ENCODE measurements around the gene DEFB114.
"Not testable (repeated sequence)": the region's sequence is repeated elsewhere in the genome, so short reads cannot be mapped to it uniquely, and the experiment has no call there.

Gene DEFB114

DNA sequence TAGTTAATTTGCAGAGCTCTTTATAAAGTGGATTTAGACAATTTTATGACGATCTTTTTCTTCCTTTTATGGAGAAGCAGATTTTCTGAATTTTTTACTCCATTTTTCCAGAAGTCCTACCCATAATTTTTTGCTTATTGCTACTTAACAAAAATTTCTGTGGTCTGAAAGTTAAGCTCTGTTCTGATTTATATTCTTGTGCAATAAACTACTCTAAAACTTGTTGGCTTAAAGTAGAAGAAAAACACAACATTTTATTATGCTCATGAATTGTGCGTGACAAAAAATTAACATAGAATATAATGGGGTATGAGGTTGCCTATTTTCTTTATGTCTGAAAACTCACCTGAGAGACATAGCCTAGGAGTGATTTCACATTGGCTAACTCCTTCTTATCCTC is 2.9 kb upstream of the DEFB114 start:
- Histone ChIP-seq H3K9ac (ENCODE audit: low read length) (no peak overlapping the region), H3K27me3 (ENCODE audit: control insufficient read depth in 1 of 2, insufficient read depth in 2 of 2, low read length in 2 of 2) (no peaks in the 10 kb centered on the region)

GRCh38 chr6:49966334-49966733 is 2.4 kb upstream of the DEFB114 start:
- no peaks in the 10 kb centered on the region for H3K9me3 ChIP-seq (ENCODE audit: low read length)
- H3K9ac ChIP-seq (ENCODE audit: low read length): no peak overlapping the region
- no peaks in the 10 kb centered on the region for H3K4me1 ChIP-seq (ENCODE audit: insufficient read depth, low read length)
- H3K4me3 ChIP-seq (ENCODE audit: low read depth in 1 of 2, low read length in 2 of 2): no peak overlapping the region
- no peak overlapping the region for H3K27ac ChIP-seq (ENCODE audit: low read depth, low read length)
- no peaks in the 10 kb centered on the region for H3K27me3 ChIP-seq (ENCODE audit: control insufficient read depth in 1 of 2, insufficient read depth in 2 of 2, low read length in 2 of 2)
- H3K36me3 ChIP-seq (ENCODE audit: insufficient read depth, low read length): no peaks in the 10 kb centered on the region

More for the DNA sequence above, 2.9 kb upstream of the DEFB114 start:
- H3K4me3 ChIP-seq (ENCODE audit: low read depth in 1 of 2, low read length in 2 of 2): no peak overlapping the region
- no peaks in the 10 kb centered on the region for H3K4me1 ChIP-seq (ENCODE audit: insufficient read depth, low read length)
- no peaks in the 10 kb centered on the region for H3K9me3 ChIP-seq (ENCODE audit: low read length)
- H3K36me3 ChIP-seq (ENCODE audit: insufficient read depth, low read length): no peaks in the 10 kb centered on the region
- no peak overlapping the region for H3K27ac ChIP-seq (ENCODE audit: low read depth, low read length)

DNA sequence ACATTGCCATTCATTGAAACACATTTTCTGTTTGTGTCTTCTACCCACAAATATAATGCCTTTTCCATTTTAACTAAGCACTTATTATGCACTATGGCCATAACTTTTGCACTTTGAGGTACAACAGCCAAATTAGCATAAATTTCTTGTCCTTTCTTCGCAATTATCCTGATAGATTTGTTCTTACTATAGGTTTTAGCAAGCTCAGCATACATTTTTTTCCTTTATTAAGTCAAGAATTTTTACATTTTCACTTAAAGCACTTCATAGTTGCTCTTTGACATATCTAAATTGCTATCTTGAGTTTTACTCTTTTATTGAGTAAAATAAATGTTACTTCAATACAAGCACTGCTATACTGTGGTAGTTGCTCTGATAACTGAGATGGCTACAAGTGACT is 5.8 kb downstream of the DEFB114 start:
- Histone ChIP-seq H3K4me3 (ENCODE audit: low read depth in 1 of 2, low read length in 2 of 2) (no peak overlapping the region), H3K27ac (ENCODE audit: low read depth, low read length) (no peak overlapping the region), H3K9ac (ENCODE audit: low read length) (no peak overlapping the region), H3K4me1 (ENCODE audit: insufficient read depth, low read length) (no peaks in the 10 kb centered on the region), H3K36me3 (ENCODE audit: insufficient read depth, low read length) (no peaks in the 10 kb centered on the region), H3K9me3 (ENCODE audit: low read length) (no peaks in the 10 kb centered on the region), H3K27me3 (ENCODE audit: control insufficient read depth in 1 of 2, insufficient read depth in 2 of 2, low read length in 2 of 2) (no peaks in the 10 kb centered on the region)

- Histone ChIP-seq H3K4me1 (ENCODE audit: insufficient read depth, low read length) (no peaks in the 10 kb centered on the region), H3K9ac (ENCODE audit: low read length) (no peak overlapping the region), H3K4me3 (ENCODE audit: low read depth in 1 of 2, low read length in 2 of 2) (no peak overlapping the region), H3K27ac (ENCODE audit: low read depth, low read length) (no peak overlapping the region), H3K27me3 (ENCODE audit: control insufficient read depth in 1 of 2, insufficient read depth in 2 of 2, low read length in 2 of 2) (no peaks in the 10 kb centered on the region), H3K9me3 (ENCODE audit: low read length) (no peaks in the 10 kb centered on the region), H3K36me3 (ENCODE audit: insufficient read depth, low read length) (no peaks in the 10 kb centered on the region)
Measured at GRCh38 chr6:49955847-49956246, 8.1 kb downstream of the DEFB114 start.

DNA sequence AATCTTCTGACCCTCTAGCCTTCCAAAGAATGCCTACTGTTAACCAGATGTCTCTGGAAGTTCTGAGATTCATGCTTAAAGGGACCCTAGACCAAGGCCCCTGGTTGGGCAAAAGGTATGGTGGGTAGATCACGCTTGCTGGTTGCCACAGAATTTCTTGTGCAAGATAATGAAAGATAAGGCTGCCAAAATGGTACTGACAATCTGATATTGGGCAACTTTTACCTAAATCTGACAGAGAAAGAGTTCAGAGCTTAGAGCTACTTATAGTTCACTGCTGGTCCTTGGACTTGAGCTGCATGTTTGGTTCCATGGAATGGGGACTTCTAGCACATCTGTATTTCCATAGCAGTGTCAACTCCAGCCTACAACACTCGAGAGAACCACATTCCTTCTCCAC is 12.0 kb downstream of the DEFB114 start:
- H3K27me3 ChIP-seq (ENCODE audit: control insufficient read depth in 1 of 2, insufficient read depth in 2 of 2, low read length in 2 of 2): no peaks in the 10 kb centered on the region
- H3K4me1 ChIP-seq (ENCODE audit: insufficient read depth, low read length): no peaks in the 10 kb centered on the region
- no peak overlapping the region for H3K9ac ChIP-seq (ENCODE audit: low read length)
- no peaks in the 10 kb centered on the region for H3K36me3 ChIP-seq (ENCODE audit: insufficient read depth, low read length)
- no peak overlapping the region for H3K4me3 ChIP-seq (ENCODE audit: low read depth in 1 of 2, low read length in 2 of 2)
- H3K9me3 ChIP-seq (ENCODE audit: low read length): no peaks in the 10 kb centered on the region
- no peak overlapping the region for H3K27ac ChIP-seq (ENCODE audit: low read depth, low read length)

GRCh38 chr6:49950415-49950751 is 13.6 kb downstream of the DEFB114 start:
- Histone ChIP-seq H3K27me3 (ENCODE audit: control insufficient read depth in 1 of 2, insufficient read depth in 2 of 2, low read length in 2 of 2) (no peaks in the 10 kb centered on the region), H3K9me3 (ENCODE audit: low read length) (no peaks in the 10 kb centered on the region), H3K27ac (ENCODE audit: low read depth, low read length) (no peak overlapping the region), H3K36me3 (ENCODE audit: insufficient read depth, low read length) (no peaks in the 10 kb centered on the region), H3K4me3 (ENCODE audit: low read depth in 1 of 2, low read length in 2 of 2) (no peak overlapping the region), H3K9ac (ENCODE audit: low read length) (no peak overlapping the region), H3K4me1 (ENCODE audit: insufficient read depth, low read length) (no peaks in the 10 kb centered on the region)

DNA sequence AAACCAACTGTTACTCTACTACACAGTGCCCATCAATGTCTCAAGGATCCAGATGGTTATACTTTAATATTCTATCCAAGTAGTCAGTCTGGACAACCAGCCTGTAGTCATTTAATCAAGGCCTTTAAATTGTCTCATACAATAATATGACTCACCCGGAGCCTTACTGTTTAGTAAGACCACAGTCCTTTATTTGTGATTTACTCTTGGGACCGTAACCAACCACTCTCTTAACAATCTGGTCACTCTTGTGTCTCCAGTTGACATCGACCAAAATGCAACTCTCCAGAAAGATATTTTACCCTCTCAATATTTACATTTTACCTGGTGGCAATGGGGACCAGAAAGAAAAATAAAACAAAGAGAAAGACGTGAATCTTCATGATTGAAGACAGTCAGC is 14.9 kb downstream of the DEFB114 start:
- no peak overlapping the region for H3K9ac ChIP-seq (ENCODE audit: low read length)
- no peaks in the 10 kb centered on the region for H3K27me3 ChIP-seq (ENCODE audit: control insufficient read depth in 1 of 2, insufficient read depth in 2 of 2, low read length in 2 of 2)
- no peaks in the 10 kb centered on the region for H3K36me3 ChIP-seq (ENCODE audit: insufficient read depth, low read length)
- no peak overlapping the region for H3K27ac ChIP-seq (ENCODE audit: low read depth, low read length)
- H3K9me3 ChIP-seq (ENCODE audit: low read length): no peaks in the 10 kb centered on the region
- no peaks in the 10 kb centered on the region for H3K4me1 ChIP-seq (ENCODE audit: insufficient read depth, low read length)
- no peak overlapping the region for H3K4me3 ChIP-seq (ENCODE audit: low read depth in 1 of 2, low read length in 2 of 2)

DNA sequence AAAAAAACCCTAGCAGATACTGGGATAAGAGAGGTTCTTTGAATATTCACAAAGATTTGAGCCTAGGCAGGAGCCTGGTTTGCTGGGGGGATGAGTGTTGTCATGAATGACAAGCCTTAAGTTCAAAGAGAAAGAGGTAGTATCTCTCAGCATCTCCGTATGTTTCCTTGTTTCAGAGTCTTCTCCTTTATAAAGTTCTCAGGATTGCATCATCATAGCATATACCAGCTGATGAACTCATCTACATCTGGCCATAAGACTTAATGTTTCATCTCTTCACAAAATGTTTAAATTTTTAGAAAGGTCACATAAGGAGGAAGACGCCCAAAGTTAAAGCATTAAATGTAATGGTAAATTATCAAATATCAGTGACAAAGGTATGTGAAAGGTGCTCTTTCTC is 17.1 kb downstream of the DEFB114 start:
- Histone ChIP-seq H3K9me3 (ENCODE audit: low read length) (no peaks in the 10 kb centered on the region), H3K4me3 (ENCODE audit: low read depth in 1 of 2, low read length in 2 of 2) (no peak overlapping the region), H3K36me3 (ENCODE audit: insufficient read depth, low read length) (no peaks in the 10 kb centered on the region), H3K27ac (ENCODE audit: low read depth, low read length) (no peak overlapping the region), H3K27me3 (ENCODE audit: control insufficient read depth in 1 of 2, insufficient read depth in 2 of 2, low read length in 2 of 2) (no peaks in the 10 kb centered on the region), H3K4me1 (ENCODE audit: insufficient read depth, low read length) (no peaks in the 10 kb centered on the region), H3K9ac (ENCODE audit: low read length) (no peak overlapping the region)

- H3K27me3 ChIP-seq (ENCODE audit: control insufficient read depth in 1 of 2, insufficient read depth in 2 of 2, low read length in 2 of 2); H3K9me3 ChIP-seq (ENCODE audit: low read length); H3K27ac ChIP-seq (ENCODE audit: low read depth, low read length); H3K4me3 ChIP-seq (ENCODE audit: low read depth in 1 of 2, low read length in 2 of 2); H3K4me1 ChIP-seq (ENCODE audit: insufficient read depth, low read length); H3K9ac ChIP-seq (ENCODE audit: low read length); H3K36me3 ChIP-seq (ENCODE audit: insufficient read depth, low read length): not testable (repeated sequence)
Measured at GRCh38 chr6:49944068-49944467, 19.9 kb downstream of the DEFB114 start.

GRCh38 chr6:49939993-49940498 is 23.9 kb downstream of the DEFB114 start:
- Histone ChIP-seq H3K27ac (ENCODE audit: low read depth, low read length) (no peak overlapping the region), H3K4me1 (ENCODE audit: insufficient read depth, low read length) (no peaks in the 10 kb centered on the region), H3K4me3 (ENCODE audit: low read depth in 1 of 2, low read length in 2 of 2) (no peak overlapping the region), H3K27me3 (ENCODE audit: control insufficient read depth in 1 of 2, insufficient read depth in 2 of 2, low read length in 2 of 2) (no peaks in the 10 kb centered on the region), H3K9ac (ENCODE audit: low read length) (no peak overlapping the region), H3K9me3 (ENCODE audit: low read length) (no peaks in the 10 kb centered on the region), H3K36me3 (ENCODE audit: insufficient read depth, low read length) (no peaks in the 10 kb centered on the region)

- Histone ChIP-seq H3K9ac (ENCODE audit: low read length) (no peak overlapping the region), H3K36me3 (ENCODE audit: insufficient read depth, low read length) (no peaks in the 10 kb centered on the region), H3K9me3 (ENCODE audit: low read length) (no peaks in the 10 kb centered on the region), H3K27ac (ENCODE audit: low read depth, low read length) (no peak overlapping the region), H3K27me3 (ENCODE audit: control insufficient read depth in 1 of 2, insufficient read depth in 2 of 2, low read length in 2 of 2) (no peaks in the 10 kb centered on the region), H3K4me3 (ENCODE audit: low read depth in 1 of 2, low read length in 2 of 2) (no peak overlapping the region), H3K4me1 (ENCODE audit: insufficient read depth, low read length) (no peaks in the 10 kb centered on the region)
Measured at GRCh38 chr6:49937811-49938210, 26.2 kb downstream of the DEFB114 start.

DNA sequence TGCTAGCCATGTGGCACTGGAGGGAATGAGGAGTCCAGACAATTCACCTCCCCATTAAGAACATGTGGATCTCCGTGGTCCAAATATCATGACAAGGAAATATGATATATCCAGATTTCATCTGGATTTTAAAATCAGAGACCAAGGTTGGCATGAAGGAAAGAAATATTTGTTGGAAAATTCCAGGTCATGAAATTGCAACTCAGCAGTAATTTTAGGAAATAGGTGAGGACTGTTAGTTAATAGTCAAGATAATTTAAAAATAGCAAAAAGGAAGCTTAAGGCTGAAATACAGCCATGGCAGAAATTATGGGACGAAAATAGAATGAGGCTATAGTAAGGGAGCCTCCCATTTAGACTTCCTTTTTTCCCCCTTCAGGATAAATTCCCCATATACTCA is 26.9 kb downstream of the DEFB114 start:
- Histone ChIP-seq H3K27ac (ENCODE audit: low read depth, low read length) (no peak overlapping the region), H3K9ac (ENCODE audit: low read length) (no peak overlapping the region), H3K4me1 (ENCODE audit: insufficient read depth, low read length) (no peaks in the 10 kb centered on the region), H3K27me3 (ENCODE audit: control insufficient read depth in 1 of 2, insufficient read depth in 2 of 2, low read length in 2 of 2) (no peaks in the 10 kb centered on the region), H3K36me3 (ENCODE audit: insufficient read depth, low read length) (no peaks in the 10 kb centered on the region), H3K9me3 (ENCODE audit: low read length) (no peaks in the 10 kb centered on the region), H3K4me3 (ENCODE audit: low read depth in 1 of 2, low read length in 2 of 2) (no peak overlapping the region)

All from muscle layer of colon (tissue), 2 donors.